NCI-H2081 (cell line): Measurements from ENCODE around the gene RASD2.

ENCODE experiments used
- DNase-seq, 2 experiments: peaks; one replicate each; lab custom pipeline; 2025; lab: John Stamatoyannopoulos, UW

Gene RASD2

DNA sequence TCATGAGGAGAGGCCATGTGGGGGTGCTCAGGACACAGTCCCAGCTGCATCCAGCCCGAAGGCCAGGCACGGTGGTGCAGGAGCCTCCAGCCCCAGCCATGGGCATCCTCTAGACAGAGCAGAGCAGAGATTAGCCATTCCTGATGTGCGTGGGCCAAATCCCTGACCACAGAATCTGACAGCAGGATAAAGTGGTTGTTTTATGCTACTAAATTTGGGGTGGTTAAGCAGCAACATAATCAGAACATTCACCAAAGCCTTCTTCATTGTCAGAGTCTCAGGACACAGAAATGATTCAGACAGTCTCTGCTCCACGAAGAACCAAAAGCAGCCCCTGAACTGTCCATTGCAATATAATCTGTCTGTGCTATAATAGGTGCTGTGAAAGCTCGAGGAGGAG, 19.7 kb downstream of the RASD2 start:
- no peak for DNase-seq

DNA sequence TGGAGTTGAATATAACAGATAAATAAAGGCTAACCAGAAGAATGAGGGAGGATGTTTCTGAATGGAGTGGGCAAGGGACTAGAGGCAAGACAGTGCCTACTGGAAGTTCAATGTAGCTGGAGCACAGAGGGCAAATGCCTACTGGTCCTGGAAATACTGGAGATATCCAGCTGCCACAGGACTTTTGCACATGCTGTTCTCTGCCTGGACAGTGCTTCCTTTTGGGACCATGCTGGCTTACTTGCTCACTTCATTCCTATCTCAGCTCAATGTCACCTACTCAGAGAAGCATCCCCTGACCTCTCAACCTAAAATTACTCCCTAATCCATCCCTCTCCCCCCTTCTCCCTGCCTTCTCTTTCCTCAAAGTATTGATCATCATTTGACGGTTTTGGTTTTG, 20.2 kb downstream of the RASD2 start:
- no peak for DNase-seq

DNA sequence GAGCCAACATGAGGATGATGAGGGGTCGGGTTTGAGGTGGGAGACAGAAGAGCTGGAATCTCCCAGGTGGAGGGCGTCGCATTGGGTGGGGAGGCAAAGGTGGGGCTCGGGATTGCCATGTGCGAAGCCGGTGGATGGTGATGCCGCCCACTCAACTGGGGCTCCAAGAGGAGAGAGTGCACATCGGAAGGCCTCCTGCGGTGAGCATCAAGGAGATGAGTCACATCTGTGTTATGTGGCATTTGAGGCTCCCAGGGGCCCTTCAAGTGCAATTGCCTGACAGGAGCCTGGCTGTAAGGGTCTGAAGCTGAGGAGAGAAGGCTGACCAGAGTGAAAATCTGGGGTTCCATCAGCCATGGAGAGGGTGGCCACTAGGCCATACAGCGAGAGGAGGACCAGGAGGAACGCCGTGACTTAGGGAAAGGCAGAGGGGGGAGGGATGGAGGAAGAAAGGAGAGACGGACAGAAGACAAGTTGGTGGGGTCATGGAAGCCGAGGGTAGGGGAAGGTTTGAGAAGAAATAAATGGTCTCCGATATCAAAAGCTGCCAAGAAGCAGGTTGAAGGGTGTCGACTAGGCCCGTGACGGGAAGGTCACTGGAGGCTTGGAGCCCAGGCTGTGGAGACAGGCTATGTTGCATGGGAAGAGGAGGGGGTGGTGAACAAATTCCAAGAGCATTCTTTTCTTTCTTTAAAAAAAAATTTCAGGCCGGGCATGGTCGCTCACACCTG, 21.3 kb downstream of the RASD2 start:
- no peak for DNase-seq

DNA sequence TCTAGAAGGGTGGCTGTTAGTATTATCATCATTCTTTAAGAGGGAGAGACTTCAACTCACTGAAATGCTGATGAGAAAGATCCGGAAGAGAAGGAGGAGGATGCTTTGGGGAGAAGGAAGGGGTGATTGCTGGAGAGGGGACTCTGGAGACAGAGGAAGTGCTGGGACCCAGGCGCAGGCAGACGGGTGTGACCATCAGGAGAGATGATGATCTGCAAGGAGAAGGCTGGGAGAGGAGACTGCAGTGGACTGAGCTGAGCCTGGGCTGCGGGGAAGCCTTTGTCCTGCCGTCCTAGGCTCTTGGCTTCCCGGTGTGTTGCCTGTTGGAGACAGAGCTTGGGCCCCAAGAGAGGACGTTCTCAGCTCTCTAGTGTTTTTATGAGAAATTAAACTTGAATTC, 22.6 kb downstream of the RASD2 start:
- DNase-seq = no peak

DNA sequence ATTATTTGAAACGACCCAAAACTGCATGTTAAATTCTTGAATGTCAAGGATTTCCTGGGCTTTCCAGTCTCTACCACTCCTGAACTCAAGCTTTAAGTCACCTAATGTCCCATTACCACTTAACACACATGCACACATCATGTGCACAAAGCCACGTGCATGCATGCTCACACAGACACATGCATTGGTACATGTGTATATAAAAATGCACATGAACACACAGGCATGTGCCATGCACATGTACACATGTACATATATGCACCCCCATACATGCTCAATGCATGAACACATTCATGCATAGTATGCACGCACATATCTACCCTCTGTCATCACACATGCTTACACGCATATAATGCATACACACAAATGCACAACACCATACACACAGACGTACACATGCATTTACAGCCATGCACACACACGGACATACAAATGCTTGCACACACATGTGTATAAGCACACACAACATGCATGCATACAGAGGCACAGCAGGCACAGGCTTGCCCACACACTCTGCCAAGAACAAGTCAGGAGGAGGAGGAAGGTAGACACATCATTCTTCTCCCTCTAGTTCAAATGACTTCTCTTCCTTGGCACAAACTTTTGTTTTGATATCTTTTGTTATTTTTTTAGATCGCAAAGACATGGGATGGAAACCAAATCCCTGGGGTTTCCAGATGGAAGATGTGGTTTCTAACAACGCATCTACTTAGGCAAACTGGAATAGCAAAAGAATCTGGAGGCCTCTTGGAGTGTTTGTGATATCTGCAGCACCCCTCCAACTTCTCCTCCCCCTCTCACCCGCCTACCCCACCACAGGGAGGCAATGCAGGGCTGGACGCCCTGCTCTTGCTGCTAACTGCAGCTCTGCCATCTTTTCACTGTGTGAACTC, 24.6 kb downstream of the RASD2 start:
- no peak for DNase-seq

DNA sequence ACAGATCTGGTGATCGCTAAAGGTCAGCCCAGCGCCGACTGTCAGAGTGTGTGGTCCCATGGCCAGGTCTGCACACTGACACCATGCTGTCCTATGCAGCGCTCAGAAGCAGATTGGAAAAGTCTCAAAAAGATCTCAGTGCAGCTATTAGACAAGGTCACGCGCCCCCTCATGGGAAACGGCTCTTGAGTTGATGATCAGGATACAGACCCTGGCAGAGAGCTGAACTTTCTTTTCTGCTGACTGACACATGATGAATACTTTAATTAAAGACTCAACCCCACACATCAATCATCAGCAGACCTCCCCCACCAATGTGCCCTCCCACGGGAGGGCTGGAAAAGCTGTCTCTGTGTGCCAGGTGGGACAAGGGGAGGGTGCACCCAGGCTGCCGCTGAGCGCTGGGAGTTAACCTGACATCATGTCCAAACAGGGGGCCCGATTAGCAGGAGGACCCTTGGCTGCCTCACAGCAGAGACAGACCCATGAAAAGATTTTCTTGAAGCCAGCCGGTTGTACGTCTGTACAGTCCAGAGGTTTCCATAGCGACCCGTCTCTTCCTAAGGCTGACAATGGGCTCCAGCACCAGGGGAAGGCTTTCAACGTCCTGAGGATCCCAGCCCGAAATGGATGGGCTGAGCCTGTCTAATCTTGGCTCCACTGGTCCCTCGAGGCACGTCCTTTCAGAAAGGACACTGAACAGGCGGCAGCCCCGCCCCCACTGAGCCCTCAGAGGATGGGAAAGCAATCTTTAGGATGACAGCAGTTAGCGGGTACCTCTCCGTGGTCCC, 26.9 kb downstream of the RASD2 start:
- DNase-seq = no peak

DNA sequence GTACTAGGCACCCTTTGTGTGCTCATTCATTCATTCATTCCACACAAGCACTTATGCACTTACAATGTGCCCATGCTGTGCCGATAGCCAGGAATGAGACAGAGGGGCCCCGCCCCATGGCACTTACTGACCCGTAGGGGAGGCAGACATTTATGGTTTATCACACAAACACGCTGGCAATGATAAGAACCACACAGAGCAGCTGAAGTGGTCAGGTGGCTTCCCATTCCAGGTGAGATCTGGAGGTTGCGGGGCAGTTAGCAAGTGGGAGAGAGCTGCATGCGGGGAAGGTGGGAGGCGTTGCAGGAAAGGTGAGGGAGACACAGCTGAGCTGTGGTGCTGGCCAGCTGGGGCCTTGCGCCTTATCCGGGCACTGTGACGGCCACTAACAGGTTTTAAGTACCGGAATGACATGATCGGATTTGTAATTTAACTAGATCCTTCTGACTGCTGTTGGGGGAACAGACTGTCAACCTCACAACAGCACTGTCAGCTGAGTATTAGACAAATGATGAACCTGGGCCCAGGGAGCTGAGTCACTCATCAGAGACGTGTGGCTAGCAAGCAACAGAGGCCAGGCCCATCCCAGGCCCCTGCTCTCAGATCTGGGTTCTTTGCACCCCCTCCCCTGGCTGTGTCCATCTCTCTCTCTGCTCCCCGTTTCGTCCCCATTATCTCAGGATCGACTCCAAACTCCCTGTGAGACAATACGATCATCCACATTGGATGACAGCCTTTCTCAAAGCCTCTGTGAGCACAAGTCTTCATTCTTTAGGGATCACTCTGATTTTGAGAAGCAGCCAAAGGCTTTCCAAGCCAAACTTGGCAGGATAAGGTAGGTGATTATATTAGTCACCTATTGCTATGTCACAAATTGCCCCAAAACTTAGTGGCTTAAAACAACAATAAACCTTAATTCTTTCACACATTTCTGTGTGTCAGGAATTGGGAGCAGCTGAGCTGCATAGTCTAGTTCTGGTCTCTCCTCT, 28.4 kb downstream of the RASD2 start:
- no peak for DNase-seq

DNA sequence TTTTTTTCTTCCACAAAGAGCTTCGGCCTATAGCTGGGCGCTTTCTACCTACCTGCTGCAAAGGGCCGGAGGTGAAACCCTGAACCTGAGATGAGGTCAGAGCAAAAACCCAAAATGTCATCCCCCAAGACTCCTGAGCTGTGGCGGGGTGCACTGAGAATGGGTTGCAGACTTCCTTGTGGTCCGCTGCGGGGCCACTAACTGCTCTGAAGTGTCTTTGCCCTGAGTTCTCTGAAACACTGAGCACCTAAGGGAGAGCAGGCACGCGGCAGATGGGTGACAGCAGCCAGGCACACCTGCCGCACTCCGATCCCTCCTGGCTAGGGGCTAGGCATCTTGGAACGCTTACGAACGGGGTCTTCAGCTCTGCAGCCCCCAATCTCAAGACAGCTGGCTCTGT, 29.3 kb downstream of the RASD2 start:
- no peak for DNase-seq

DNA sequence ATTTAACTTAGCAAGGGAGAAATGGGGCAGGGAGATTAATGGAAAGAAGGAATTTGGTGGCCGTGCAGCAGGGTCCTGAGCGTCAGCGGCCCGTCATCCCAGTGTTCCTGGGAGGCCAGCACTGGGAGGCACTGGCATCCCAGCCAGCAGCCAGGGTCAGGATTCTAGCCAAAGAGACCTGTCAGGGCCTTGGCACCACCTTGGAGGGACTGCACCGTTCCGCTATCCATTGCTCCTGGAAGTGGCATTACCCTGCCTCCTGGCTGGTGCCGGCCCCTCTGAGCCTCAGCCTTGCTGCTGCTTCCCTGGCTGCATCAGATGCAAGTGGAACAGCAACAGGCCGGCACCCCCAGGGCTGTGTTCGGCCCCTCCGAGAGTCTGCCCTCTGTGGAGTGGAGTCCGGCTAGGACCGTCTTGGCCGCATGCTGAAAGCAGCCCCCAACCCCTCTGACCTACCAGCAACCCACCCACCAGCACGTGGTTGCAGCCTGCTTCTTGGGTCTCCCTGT, 30.1 kb downstream of the RASD2 start:
- DNase-seq = no peak

DNA sequence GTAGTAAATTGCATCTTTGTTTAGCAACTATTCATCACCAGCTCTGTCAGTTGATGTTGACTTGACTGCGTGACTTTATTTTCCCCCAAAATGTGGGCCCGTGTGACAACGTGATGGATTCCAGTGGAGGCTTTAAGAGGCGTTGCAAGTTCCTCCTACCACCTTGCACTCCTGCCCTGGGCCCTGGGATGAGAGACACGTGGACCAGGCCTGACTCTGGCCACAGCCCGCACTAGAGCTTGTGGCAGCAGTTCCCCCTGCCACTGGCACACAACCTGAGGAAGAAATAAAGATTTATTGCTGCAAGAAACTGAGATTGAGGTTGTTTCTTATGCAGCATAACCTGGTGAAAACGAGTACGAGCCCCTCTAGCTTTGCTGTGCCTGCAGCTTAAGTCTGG, 31.9 kb downstream of the RASD2 start:
- no peak for DNase-seq

DNA sequence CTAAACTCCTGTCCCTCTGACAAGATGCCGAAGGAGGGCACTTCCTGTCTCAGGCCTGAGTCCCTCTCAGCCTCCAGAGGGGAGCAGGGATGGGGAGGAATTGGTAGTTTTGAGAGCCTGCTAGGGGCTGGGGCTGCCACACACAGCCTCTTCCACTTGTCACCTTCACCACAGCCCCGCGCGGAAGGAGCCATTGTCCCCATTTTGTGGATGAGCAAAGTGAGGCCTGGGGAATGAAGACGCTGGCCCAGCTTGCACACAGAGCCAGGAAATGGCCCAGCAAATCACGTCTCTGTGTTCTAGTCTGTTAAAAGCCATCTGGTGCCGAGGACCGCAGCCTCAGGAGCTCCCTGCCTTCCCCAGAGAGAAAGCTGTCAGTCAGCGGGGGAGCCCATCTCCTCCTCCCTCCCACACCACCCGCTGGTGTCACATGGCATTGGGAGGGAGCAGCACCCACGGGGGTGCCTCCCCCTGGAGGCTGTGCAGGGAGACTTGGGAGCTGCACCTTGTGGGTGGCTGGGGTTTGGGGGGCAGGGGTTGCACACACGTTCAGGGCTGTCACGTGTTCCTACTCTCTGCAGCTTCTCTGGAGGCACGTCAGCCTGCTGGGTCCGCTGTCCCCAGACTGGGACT, 34.6 kb downstream of the RASD2 start:
- DNase-seq = no peak

DNA sequence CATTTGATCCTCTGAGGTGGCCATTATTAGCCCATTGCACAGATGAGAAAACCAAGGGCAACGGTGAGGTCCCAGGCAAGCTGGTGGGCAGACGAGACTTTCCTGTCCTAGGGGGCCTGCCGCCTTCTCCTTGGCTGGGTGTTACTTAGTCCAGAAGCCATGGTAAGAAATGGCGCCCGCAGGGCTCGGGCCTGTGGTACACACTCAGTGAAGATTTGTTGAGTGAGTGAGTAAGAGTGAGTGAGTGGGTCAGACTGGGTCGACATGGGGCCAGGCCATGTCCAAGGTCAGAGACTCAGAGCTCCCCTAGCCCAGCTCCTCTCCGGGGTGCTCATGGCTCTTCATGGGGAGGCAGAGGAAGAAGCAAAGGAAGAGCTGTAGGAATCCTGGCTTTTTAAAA, 36.0 kb downstream of the RASD2 start:
- DNase-seq = no peak

DNA sequence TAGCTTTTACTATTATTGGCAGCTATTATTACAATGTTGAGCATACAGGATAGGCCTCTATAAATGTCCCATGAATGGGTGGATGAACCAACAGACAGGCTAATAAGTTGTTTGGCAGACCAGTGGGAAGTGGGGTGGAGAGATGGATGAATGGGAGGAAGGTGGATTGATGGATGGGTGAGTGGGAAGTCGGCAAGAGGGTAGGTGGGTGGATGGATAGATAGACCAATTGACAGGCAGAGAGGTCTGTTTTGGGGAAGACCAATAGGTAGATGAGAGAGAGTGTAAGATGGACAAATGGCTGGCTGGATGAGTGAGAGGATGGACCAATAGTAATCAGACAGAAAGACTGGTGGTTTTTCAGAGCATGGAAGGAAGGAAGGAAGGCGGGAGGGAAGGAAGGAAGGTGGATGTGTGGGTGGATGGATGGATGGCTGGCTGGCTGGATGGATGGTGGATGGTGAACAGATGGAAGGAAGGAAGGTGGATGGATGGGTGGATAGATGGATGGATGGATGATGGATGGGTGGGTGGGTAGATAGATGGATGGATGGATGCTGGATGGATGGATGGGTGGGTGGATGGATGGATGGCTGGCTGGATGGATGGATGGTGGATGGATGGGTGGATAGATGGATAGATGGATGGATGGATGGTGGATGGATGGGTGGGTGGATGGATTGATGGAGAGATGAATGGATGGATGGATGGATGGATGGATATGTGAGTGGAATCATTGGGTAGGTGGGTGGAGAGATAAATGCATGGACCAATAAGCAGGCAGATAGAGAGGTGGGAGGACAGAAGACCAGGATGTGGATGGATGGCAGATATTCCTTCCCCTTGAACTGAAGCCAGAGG, 37.4 kb downstream of the RASD2 start:
- no peak for DNase-seq

DNA sequence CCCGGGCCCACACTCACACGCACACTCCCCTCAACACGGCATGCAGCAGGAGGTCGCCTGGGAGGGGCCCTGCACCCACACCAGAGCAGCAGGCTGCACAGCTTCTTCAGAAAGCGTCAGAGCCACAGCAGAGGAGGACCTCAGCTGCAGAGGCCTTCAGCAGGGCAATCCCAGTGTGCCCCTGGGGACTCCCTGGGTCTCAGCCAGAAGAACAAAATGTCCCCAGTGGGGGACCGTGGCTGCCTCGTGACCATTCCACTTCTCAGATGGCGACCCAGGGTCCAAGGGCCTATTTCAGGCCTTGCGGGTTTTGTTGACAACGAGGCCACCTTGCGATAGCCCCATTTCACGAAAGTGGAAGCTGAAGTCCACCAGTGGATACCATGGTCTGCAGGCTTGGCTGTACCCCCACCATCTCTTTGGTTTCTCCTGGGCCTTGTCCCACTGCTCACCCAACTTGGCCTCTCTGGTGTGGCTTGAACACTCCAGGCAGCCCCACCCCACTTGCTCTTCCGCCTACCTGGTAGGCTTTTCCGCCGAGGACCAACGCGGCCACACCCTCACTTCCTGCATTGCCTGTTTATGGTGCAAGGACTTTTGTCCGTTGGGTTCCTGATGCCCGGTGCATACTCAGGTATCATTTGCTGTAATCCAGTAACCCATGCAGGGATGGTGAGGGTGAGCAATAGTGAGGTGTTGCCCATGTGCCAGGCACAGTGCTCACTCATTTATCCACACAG, 38.4 kb downstream of the RASD2 start:
- DNase-seq = no peak

DNA sequence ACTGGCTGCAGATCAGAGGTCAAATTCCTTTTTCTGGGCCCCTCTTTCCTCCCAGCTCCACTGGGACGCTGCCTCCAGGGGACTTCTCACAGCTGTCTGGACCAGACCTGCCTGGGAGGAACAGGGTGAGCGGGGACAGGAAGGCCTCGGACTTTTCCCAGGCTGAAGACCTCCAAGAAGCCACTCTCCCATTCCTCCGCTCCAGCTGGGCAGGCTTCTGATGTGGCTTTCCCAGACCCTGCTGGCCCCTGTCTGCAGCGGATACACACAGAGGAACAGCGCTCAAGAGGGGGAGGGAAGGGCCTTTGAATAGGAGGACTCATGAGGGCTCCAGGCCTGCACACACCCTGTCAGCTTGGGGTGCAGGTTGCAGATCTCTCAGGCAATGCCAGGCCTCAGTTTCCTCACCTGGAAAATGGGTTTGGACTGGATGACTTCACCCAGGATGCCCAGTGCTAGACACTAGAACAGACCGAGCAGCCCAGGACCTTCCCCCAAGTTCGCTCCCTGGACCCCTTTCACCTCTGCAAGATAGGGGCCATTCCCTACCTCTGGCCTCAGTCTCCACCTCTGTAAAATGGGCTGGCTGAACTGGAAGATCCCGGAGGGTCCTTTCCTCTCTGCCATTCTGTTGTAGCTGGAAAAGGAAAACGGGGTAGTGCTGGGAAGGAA, 39.9 kb downstream of the RASD2 start:
- DNase-seq = no peak

DNA sequence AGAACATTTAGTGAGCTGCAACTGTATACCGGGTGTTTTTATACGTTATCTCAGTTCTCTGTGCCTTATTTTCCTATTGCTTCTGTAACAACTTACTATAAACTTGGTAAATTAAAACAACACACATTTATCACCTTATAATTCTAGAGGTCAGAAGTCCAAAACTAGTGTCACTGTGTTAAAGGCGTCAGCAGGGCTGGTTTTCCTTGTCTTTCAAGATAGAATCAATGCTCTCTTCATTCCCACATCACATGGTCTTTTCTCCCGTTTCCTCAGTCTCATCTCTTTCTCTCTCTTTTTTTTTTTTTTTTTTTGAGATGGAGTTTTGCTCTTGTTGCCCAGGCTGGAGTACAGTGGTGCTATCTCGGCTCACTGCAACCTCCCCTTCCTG, 40.4 kb downstream of the RASD2 start:
- DNase-seq = no peak

DNA sequence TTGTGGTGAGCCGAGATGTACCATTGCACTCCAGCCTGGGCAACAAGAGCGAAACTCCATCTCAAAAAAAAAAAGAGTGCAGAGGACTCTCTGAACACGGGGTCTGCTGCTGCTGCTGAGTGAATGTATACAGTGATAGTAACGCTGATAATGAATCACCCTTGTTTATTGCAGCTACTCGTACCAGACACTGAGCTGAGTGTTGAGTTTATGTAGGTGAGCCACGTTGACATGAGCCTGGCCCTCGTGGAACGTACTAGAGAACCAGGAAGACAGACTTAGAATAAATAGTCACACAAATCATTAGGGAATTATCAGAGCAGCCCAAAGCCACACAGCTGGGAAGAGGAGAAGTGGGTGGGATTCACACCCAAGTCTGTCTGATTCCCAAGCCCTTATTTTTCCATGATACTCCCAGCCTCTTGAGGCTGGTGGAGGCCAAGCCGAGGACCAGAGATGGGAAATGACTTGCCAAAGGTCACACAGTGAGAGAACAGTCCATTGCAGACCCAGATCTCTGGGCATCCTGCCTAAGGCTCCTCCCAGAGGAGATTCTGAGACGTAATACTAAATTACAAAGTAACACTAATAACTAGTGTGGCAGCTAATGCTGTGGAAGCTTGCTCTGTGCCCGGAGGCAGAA, 41.7 kb downstream of the RASD2 start:
- no peak for DNase-seq
